Measurements from ENCODE around the gene CNOT10.
"Not testable (repeated sequence)": the region's sequence is repeated elsewhere in the genome, so short reads cannot be mapped to it uniquely, and the experiment has no call there.

Gene CNOT10

GRCh38 chr3:32725721-32726120, 40.7 kb downstream of the CNOT10 start:
- no peaks in the 10 kb centered on the region for H4K20me1 ChIP-seq (ENCODE audit: low read depth, low read length)
- TF ChIP-seq EZH2phosphoT487 (conservative IDR thresholded peaks at IDR 0.05; ENCODE audit: low read length) = no peak
- TF ChIP-seq, protein P1, sequence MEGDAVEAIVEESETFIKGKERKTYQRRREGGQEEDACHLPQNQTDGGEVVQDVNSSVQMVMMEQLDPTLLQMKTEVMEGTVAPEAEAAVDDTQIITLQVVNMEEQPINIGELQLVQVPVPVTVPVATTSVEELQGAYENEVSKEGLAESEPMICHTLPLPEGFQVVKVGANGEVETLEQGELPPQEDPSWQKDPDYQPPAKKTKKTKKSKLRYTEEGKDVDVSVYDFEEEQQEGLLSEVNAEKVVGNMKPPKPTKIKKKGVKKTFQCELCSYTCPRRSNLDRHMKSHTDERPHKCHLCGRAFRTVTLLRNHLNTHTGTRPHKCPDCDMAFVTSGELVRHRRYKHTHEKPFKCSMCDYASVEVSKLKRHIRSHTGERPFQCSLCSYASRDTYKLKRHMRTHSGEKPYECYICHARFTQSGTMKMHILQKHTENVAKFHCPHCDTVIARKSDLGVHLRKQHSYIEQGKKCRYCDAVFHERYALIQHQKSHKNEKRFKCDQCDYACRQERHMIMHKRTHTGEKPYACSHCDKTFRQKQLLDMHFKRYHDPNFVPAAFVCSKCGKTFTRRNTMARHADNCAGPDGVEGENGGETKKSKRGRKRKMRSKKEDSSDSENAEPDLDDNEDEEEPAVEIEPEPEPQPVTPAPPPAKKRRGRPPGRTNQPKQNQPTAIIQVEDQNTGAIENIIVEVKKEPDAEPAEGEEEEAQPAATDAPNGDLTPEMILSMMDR (IDR thresholded peaks at IDR 0.05; ENCODE audit: insufficient read depth, low read length, poor library complexity, severe bottlenecking) = no peak
- no peaks in the 10 kb centered on the region for H3K27me3 ChIP-seq (ENCODE audit: low read length)
- no peak overlapping the region for H2AFZ ChIP-seq (ENCODE audit: low read depth, low read length, severe bottlenecking)
- H3K9me3 ChIP-seq (ENCODE audit: insufficient read depth, low read length) = no peaks in the 10 kb centered on the region
- H3K9me2 ChIP-seq (replicated peaks; ENCODE audit: insufficient read depth, low read length) = no peaks in the 10 kb centered on the region
- no peak overlapping the region for H3K4me2 ChIP-seq (ENCODE audit: low read depth, low read length, poor library complexity, severe bottlenecking)
- peaks cover 10% of the 10 kb centered on the region; the same call in 1 of the 2 replicates for H3K36me3 ChIP-seq (ENCODE audit: low read length)
- H3K9ac ChIP-seq (ENCODE audit: low read length) = no peak overlapping the region
- H3K79me2 ChIP-seq (ENCODE audit: insufficient read depth, low read length) = no peaks in the 10 kb centered on the region
- H3K27ac ChIP-seq (ENCODE audit: low read depth, low read length) = no peak overlapping the region
- H3K4me3 ChIP-seq (ENCODE audit: insufficient read depth, low read length, poor library complexity, severe bottlenecking) = no peak overlapping the region
- H3F3A ChIP-seq (ENCODE audit: insufficient read depth) = peaks cover 3% of the 10 kb centered on the region; the same call in 1 of the 2 replicates

- Histone ChIP-seq H3K9ac (ENCODE audit: low read length) (no peak overlapping the region), H3K9me3 (ENCODE audit: insufficient read depth, low read length) (no peaks in the 10 kb centered on the region), H3F3A (ENCODE audit: insufficient read depth) (peaks cover 10% of the 10 kb centered on the region; the same call in 1 of the 2 replicates), H2AFZ (ENCODE audit: low read depth, low read length, severe bottlenecking) (no peak overlapping the region), H4K20me1 (ENCODE audit: low read depth, low read length) (no peaks in the 10 kb centered on the region), H3K4me3 (ENCODE audit: insufficient read depth, low read length, poor library complexity, severe bottlenecking) (no peak overlapping the region), H3K36me3 (ENCODE audit: low read length) (peaks cover 29% of the 10 kb centered on the region), H3K9me2 (replicated peaks; ENCODE audit: insufficient read depth, low read length) (no peaks in the 10 kb centered on the region), H3K27me3 (ENCODE audit: low read length) (no peaks in the 10 kb centered on the region), H3K4me2 (ENCODE audit: low read depth, low read length, poor library complexity, severe bottlenecking) (no peak overlapping the region), H3K27ac (ENCODE audit: low read depth, low read length) (no peak overlapping the region), H3K79me2 (ENCODE audit: insufficient read depth, low read length) (no peaks in the 10 kb centered on the region)
- no peak for TF ChIP-seq EZH2phosphoT487 (conservative IDR thresholded peaks at IDR 0.05; ENCODE audit: low read length)
- TF ChIP-seq, protein P1 (IDR thresholded peaks at IDR 0.05; ENCODE audit: insufficient read depth, low read length, poor library complexity, severe bottlenecking) = peak; percentile 43
Measured at GRCh38 chr3:32733631-32734229, 48.7 kb downstream of the CNOT10 start.

- Histone ChIP-seq H3K27ac (ENCODE audit: low read depth, low read length) (no peak overlapping the region), H2AFZ (ENCODE audit: low read depth, low read length, severe bottlenecking) (no peak overlapping the region), H3K9me2 (replicated peaks; ENCODE audit: insufficient read depth, low read length) (no peaks in the 10 kb centered on the region), H3K79me2 (ENCODE audit: insufficient read depth, low read length) (no peaks in the 10 kb centered on the region), H3K4me2 (ENCODE audit: low read depth, low read length, poor library complexity, severe bottlenecking) (no peak overlapping the region), H3K9me3 (ENCODE audit: insufficient read depth, low read length) (no peaks in the 10 kb centered on the region), H3F3A (ENCODE audit: insufficient read depth) (peaks cover 10% of the 10 kb centered on the region; the same call in 1 of the 2 replicates), H3K4me3 (ENCODE audit: insufficient read depth, low read length, poor library complexity, severe bottlenecking) (no peak overlapping the region), H4K20me1 (ENCODE audit: low read depth, low read length) (no peaks in the 10 kb centered on the region), H3K9ac (ENCODE audit: low read length) (no peak overlapping the region), H3K27me3 (ENCODE audit: low read length) (no peaks in the 10 kb centered on the region), H3K36me3 (ENCODE audit: low read length) (peaks cover 29% of the 10 kb centered on the region)
- TF ChIP-seq EZH2phosphoT487 (conservative IDR thresholded peaks at IDR 0.05; ENCODE audit: low read length) = no peak
- TF ChIP-seq, protein P1 (IDR thresholded peaks at IDR 0.05; ENCODE audit: insufficient read depth, low read length, poor library complexity, severe bottlenecking) = no peak
Measured at GRCh38 chr3:32734756-32735155, 49.8 kb downstream of the CNOT10 start.

DNA sequence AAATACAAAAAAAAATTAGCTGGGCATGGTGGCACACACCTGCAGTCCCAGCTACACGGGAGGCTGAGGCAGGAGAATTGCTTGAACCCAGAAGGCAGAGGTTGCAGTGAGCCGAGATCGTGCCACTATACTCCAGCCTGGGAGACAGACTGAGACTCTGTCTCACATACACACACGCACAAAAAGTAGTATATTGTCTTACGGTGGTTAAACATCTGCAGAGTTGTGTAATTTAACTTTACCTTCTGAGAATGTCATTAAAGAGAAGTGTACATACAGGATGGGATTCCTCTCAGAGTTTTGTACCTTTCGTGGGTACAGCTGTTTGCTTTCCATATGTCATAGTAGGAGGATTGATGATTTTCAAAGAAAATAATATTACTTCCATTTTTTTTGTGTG, 58.5 kb downstream of the CNOT10 start:
- not testable (repeated sequence) for H4K20me1 ChIP-seq (ENCODE audit: low read depth, low read length); H2AFZ ChIP-seq (ENCODE audit: low read depth, low read length, severe bottlenecking); H3K4me2 ChIP-seq (ENCODE audit: low read depth, low read length, poor library complexity, severe bottlenecking); H3K36me3 ChIP-seq (ENCODE audit: low read length); H3K9ac ChIP-seq (ENCODE audit: low read length); H3K79me2 ChIP-seq (ENCODE audit: insufficient read depth, low read length); H3K9me2 ChIP-seq (replicated peaks; ENCODE audit: insufficient read depth, low read length); H3K27ac ChIP-seq (ENCODE audit: low read depth, low read length); H3K27me3 ChIP-seq (ENCODE audit: low read length); H3F3A ChIP-seq (ENCODE audit: insufficient read depth); H3K4me3 ChIP-seq (ENCODE audit: insufficient read depth, low read length, poor library complexity, severe bottlenecking); H3K9me3 ChIP-seq (ENCODE audit: insufficient read depth, low read length)
